C4-2B (cell line): Measurements from ENCODE around the gene WWOX.

Experiments used
- H3K27ac ChIP-seq: fragments of 450-650 bp; 2 replicates; pipeline ENCODE4 v1.5.1; 2017
- CTCF ChIP-seq: fragments of 450-650 bp; conservative IDR thresholded peaks from 2 replicates; pipeline ENCODE4 v1.5.1; 2017; ENCODE audit warnings: mild to moderate bottlenecking
- ZFX ChIP-seq: fragments of 450-650 bp; IDR thresholded peaks from 2 replicates; pipeline ENCODE4 v1.6.1; 2017

Gene WWOX

GRCh38 chr16:78608305-78608776, 508.9 kb downstream of the WWOX start:
- no peak overlapping the region for H3K27ac ChIP-seq
- TF ChIP-seq ZFX: no peak
- TF ChIP-seq CTCF: no peak

GRCh38 chr16:78609402-78610274, 510.2 kb downstream of the WWOX start:
- H3K27ac ChIP-seq: no peak overlapping the region
- no peak for TF ChIP-seq CTCF
- no peak for TF ChIP-seq ZFX

DNA sequence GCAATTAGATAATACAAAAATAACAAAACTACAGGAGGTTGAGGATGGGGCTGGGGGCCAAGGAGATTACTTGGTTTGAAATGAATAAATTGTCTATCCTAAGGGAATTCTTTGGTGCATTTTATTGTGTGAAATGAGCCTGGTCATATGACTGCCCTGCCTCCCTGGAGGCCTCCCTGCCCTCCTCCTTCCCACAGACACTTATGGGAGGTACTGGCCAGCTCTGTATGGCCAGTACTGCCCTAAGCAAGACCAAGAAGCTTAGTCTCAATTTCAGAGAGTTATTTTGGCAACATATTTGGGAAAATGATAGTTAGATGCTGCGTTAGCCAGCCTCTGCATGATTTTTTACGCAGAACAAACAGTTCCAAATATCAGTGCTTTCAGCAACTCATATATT, 511.9 kb downstream of the WWOX start:
- no peak overlapping the region for H3K27ac ChIP-seq
- no peak for TF ChIP-seq ZFX
- TF ChIP-seq CTCF: no peak

GRCh38 chr16:78619811-78620210, 520.4 kb downstream of the WWOX start:
- TF ChIP-seq ZFX (no peak), CTCF (no peak)

GRCh38 chr16:78620291-78620690, 520.8 kb downstream of the WWOX start:
- H3K27ac ChIP-seq: no peak overlapping the region

More at GRCh38 chr16:78619811-78620210, 520.4 kb downstream of the WWOX start:
- no peak overlapping the region for H3K27ac ChIP-seq

GRCh38 chr16:78623796-78624195, 524.3 kb downstream of the WWOX start:
- no peak for TF ChIP-seq CTCF
- no peak for TF ChIP-seq ZFX
- no peak overlapping the region for H3K27ac ChIP-seq

More at GRCh38 chr16:78620291-78620690, 520.8 kb downstream of the WWOX start:
- TF ChIP-seq ZFX (no peak), CTCF (no peak)

DNA sequence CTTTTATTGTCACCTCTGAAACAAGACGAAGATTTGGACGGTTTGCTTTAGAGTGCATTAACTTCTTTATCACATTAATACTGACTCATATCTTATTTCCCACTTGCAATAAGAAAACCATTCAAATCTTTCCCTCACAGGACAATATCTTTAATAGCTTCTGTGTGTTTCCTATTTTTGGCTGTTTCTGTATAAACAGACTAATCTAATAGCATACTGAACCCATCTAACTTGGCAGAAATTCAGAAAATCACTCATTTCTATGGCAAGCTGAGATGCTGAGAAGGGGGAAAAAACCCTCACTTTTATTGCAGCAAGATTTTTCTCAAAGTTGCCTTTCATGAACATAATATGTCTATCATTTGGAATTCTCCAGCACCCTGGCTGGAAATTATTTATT, 524.9 kb downstream of the WWOX start:
- TF ChIP-seq CTCF: no peak
- TF ChIP-seq ZFX: no peak
- H3K27ac ChIP-seq: no peak overlapping the region
